HUES64 (cell line): Measurements from ENCODE around the gene IMMP2L.

Source experiments
- H3K27ac ChIP-seq: 2 replicates; pipeline ENCODE4 v1.7.0; 2013; ENCODE audit warnings: low read depth, low read length, inconsistent platforms
- H3K27me3 ChIP-seq: 2 replicates; pipeline ENCODE4 v1.6.1; 2013; ENCODE audit warnings: mild to moderate bottlenecking, low read length; ENCODE audit not compliant: insufficient read depth
- H3K36me3 ChIP-seq: 2 replicates; pipeline ENCODE4 v1.6.1; 2013; ENCODE audit warnings: mild to moderate bottlenecking, low read length; ENCODE audit not compliant: insufficient read depth
- H3K4me1 ChIP-seq: 2 replicates; pipeline ENCODE4 v1.6.1; 2013; ENCODE audit warnings: mild to moderate bottlenecking, low read length, moderate library complexity; ENCODE audit not compliant: insufficient read depth
- H3K4me3 ChIP-seq: 2 replicates; pipeline ENCODE4 v1.5.1; 2013; ENCODE audit warnings: mild to moderate bottlenecking, low read length, moderate library complexity
- H3K9ac ChIP-seq: 2 replicates; pipeline ENCODE4 v1.6.1; 2013; ENCODE audit warnings: mild to moderate bottlenecking, low read depth, low read length
- H3K9me3 ChIP-seq: 2 replicates; pipeline ENCODE4 v1.6.1; 2013; ENCODE audit warnings: low read depth, low read length; ENCODE audit not compliant: insufficient read depth
- WGBS: fragments of 150-250, 120-280 bp; methylation state at CpG from one replicate; pipeline ENCODE4 v1.1.7; 2013; ENCODE audit warnings: missing lambda C conversion rate; 5-methylcytosine and 5-hydroxymethylcytosine counted together

Gene IMMP2L

DNA sequence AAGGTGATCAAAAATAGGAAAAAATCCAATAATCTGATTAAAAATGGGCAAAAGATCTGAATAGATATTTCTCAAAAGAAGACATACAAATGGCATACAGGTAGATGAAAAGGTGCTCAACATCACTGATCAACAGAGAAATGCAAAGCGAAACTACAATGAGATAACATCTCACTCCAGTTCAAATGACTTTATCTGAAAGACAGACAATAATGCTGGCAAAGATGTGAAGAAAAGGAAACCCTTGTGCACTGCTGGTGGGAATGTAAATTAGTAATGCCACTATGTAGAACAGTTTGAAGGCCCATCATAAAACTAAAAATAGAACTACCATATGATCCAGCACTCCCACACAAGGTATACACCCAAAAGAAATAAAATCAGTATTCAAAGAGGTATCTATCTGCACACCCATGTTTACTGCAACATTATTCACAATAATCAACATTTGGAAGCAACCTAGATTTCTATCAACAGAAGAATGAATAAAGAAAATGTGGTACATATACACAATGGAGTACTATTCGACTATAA is 386.3 kb downstream of the IMMP2L start:
- H3K4me3 ChIP-seq: no peak overlapping the region
- peaks cover 3% of the 10 kb centered on the region; the same call in 1 of the 2 replicates for H3K4me1 ChIP-seq
- WGBS: 97% methylated on average over 2 of the region's 2 CpGs
- no peak overlapping the region for H3K27ac ChIP-seq
- no peaks in the 10 kb centered on the region for H3K27me3 ChIP-seq
- H3K36me3 ChIP-seq: no peaks in the 10 kb centered on the region
- no peak overlapping the region for H3K9ac ChIP-seq
- H3K9me3 ChIP-seq: no peaks in the 10 kb centered on the region

DNA sequence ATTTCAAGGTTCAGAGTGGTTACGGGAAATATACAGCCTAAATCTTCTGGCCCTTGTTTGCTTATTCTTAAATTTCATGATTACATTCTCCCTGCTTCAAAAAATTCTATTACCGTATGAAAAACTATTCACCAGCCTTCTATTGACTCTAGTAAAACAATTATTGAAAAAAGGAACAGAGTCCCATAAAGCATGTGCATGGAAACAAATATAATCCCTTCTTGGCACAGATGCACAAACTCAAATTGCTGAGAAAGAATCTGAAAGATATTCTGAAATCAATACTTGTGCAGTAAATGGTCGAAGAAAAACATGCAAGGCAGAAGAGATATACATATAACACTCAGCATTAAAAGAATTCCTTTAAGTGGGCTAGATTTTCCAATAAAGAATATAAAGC is 387.8 kb downstream of the IMMP2L start:
- no peak overlapping the region for H3K27ac ChIP-seq
- no peaks in the 10 kb centered on the region for H3K36me3 ChIP-seq
- no peaks in the 10 kb centered on the region for H3K27me3 ChIP-seq
- WGBS: 100% methylated on average over 3 of the region's 3 CpGs
- peaks cover 3% of the 10 kb centered on the region; the same call in 1 of the 2 replicates for H3K4me1 ChIP-seq
- no peak overlapping the region for H3K4me3 ChIP-seq
- H3K9ac ChIP-seq: no peak overlapping the region
- H3K9me3 ChIP-seq: no peaks in the 10 kb centered on the region

DNA sequence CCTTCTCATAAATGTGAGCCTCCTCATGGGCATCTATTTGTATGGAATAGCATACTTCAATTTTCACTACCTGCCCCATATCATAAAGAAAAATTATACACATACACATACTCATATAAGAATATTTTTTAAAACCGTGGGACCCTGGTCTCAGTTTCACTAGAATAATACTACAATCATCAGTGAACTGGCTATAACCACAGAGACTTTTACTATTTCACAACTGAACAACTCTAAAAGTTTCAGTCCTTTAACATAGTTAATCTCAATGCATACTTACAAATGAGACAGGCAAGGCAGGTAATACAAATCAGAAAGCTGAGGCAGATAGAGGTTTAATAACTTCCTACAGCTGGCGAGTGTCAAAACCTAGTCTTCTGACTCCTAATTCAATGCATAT is 388.3 kb downstream of the IMMP2L start:
- Histone ChIP-seq H3K36me3 (no peaks in the 10 kb centered on the region), H3K27me3 (no peaks in the 10 kb centered on the region), H3K27ac (no peak overlapping the region), H3K4me1 (peaks cover 3% of the 10 kb centered on the region; the same call in 1 of the 2 replicates), H3K4me3 (no peak overlapping the region), H3K9me3 (no peaks in the 10 kb centered on the region), H3K9ac (no peak overlapping the region)
- 94% methylated on average over 2 of the region's 2 CpGs for WGBS

DNA sequence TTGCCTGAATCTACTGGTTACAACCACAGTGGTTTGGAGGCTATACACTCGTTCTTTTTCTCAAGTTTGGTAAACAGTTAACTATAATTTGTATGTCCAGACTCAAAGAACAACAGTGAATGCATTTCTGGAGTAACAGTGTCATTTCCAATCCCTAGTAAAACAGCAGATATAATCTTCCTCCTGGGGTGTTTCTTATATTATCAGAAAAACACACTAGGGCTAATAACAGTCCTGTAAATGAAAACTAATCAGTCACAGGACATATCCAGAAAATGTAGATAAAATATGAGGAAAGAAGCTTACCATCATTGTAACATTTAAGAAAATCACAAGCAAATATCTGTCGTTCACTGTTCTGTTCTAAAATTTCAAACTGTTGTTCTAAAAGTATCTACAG is 388.8 kb downstream of the IMMP2L start:
- no peak overlapping the region for H3K4me3 ChIP-seq
- no peaks in the 10 kb centered on the region for H3K36me3 ChIP-seq
- no peak overlapping the region for H3K27ac ChIP-seq
- H3K4me1 ChIP-seq: peaks cover 3% of the 10 kb centered on the region; the same call in 1 of the 2 replicates
- H3K9me3 ChIP-seq: no peaks in the 10 kb centered on the region
- no peak overlapping the region for H3K9ac ChIP-seq
- H3K27me3 ChIP-seq: no peaks in the 10 kb centered on the region
- 100% methylated on average over 1 of the region's 2 CpGs for WGBS

DNA sequence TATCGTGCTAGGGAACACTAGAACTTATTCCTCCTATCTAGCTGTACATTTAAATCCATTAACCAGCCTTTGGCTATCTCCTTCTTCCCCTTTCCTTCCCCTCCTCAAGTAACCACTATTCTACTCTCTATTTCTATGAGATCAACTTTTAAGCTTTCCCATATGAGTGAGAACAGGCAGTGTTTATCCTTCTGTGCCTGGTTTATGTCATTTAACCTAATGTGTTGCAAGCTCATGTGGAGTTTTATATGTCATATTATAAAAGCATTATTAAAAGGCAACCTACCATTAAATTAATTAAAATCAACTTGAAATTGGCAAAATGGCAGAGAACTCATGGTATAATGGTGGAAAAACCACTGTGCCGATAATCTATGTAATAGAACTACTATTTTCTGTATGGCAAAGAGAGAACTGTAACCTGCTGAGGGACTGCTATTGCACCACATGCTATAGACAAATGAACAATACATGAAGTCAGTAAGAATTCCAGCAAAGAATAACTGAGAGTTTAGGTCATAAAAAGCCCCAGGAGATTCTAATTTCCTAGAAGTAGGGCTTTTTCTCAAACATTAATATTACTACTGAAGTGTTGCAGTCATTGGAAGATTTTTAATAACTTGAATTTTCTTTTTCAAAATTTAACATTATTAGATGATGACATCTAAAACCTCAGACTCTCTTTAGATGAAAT is 389.6 kb downstream of the IMMP2L start:
- Histone ChIP-seq H3K9me3 (no peaks in the 10 kb centered on the region), H3K36me3 (no peaks in the 10 kb centered on the region), H3K27me3 (no peaks in the 10 kb centered on the region), H3K4me3 (no peak overlapping the region), H3K4me1 (peaks cover 3% of the 10 kb centered on the region; the same call in 1 of the 2 replicates), H3K9ac (no peak overlapping the region), H3K27ac (no peak overlapping the region)
- 96% methylated on average over 2 of the region's 2 CpGs for WGBS

DNA sequence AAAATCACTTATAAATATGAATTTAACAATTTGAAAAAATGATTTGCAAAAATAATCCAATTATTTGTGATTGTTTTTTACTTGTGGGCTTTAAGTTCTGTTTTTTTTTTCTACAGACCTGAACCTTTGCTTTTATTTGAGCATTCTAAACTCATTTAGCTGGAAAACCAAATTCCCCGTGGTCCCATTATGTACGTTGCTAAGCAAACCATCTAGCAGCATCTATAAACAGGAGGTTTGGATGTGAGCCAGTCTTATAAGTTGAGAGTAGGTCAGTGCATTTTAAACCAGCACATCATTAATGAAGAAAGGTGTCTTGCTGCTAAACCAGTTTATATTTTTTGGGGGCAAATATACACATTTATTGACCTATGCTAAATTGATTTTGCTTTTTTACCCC is 394.1 kb downstream of the IMMP2L start:
- Histone ChIP-seq H3K36me3 (no peaks in the 10 kb centered on the region), H3K9me3 (no peaks in the 10 kb centered on the region), H3K4me3 (no peak overlapping the region), H3K4me1 (peaks cover 3% of the 10 kb centered on the region; the same call in 1 of the 2 replicates), H3K9ac (no peak overlapping the region), H3K27ac (no peak overlapping the region), H3K27me3 (no peaks in the 10 kb centered on the region)
- WGBS: 100% methylated on average over 2 of the region's 2 CpGs

DNA sequence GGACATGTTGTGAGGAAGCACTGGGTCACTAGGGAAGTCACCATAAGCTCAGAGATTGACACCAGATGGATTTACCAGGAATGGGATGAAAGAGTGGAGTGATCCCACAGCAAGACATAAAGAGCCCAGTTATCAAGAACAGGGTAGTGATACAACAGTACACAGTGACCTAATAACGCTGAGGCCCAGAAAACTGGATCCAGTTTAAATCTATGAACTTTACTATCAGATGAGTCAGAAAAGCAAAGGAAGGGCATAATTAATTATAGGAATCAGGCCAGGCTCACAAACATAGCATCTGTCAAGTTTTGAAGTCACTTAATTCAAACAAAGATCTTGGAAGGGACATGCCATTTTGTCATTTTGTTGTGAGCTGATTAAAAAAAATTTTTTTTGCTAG is 397.9 kb downstream of the IMMP2L start:
- no peaks in the 10 kb centered on the region for H3K27me3 ChIP-seq
- no peak overlapping the region for H3K27ac ChIP-seq
- no peaks in the 10 kb centered on the region for H3K4me1 ChIP-seq
- WGBS: 100% methylated on average over 1 of the region's 1 CpG
- no peaks in the 10 kb centered on the region for H3K9me3 ChIP-seq
- no peak overlapping the region for H3K9ac ChIP-seq
- H3K4me3 ChIP-seq: no peak overlapping the region
- H3K36me3 ChIP-seq: no peaks in the 10 kb centered on the region

DNA sequence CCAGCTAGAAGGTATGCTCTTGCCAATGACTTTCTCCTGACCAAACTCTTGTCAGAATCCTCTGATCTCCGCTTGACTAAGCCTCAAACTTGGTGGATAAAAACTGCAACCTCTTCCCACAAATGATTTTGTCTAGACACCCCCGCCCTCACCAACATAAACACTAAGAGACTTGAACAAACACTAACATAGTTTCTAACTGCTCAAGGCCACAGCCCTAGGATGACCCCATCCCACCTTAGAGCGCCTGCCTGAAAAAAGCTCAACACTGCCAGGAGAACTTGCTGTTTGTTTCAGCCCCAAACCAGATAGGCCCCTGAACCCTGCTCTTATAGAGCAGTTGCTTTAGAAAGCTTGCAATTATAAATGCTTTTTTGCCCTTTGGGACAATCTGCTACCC is 399.6 kb downstream of the IMMP2L start:
- H3K4me1 ChIP-seq: no peaks in the 10 kb centered on the region
- WGBS: 91% methylated on average over 3 of the region's 3 CpGs
- no peak overlapping the region for H3K27ac ChIP-seq
- no peaks in the 10 kb centered on the region for H3K9me3 ChIP-seq
- no peak overlapping the region for H3K4me3 ChIP-seq
- no peak overlapping the region for H3K9ac ChIP-seq
- no peaks in the 10 kb centered on the region for H3K27me3 ChIP-seq
- H3K36me3 ChIP-seq: no peaks in the 10 kb centered on the region

DNA sequence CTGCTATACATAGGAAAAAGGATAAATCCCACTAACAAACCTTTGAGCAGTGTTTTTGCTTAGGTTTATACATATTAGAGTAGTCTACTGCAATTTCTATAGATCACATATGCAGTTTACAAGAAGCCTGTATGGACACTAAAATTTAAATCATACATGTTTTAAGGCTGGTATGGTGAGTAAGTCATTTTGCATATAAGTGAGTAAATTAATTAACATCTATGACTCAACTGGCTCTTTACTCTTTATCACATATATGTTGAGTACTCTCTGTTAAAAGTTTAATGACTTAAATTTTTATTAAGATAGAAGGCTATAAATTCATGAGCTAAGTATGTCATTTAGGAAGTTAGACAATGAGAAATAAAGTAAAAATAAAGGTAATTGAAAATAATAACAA is 402.0 kb downstream of the IMMP2L start:
- no peak overlapping the region for H3K27ac ChIP-seq

DNA sequence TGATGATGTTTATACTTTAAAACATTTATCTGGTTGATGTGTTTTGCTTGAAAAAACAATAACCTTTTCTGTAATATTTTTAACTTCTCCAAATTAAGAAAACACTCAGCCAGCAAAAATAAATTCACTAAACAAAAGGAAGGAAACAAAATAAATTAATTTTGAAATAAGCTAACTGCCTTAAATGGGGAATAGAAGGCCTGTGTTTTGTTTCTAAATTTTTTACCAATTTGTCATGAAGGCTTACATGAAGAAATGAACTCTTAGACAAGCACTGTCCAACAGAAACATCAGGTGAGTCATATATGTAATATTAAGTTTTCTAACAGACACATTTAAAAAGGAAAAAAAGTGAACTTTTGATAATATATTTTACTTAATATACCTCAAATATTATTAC is 402.9 kb downstream of the IMMP2L start:
- Histone ChIP-seq H3K9me3 (no peaks in the 10 kb centered on the region), H3K27me3 (no peaks in the 10 kb centered on the region), H3K4me1 (no peaks in the 10 kb centered on the region), H3K9ac (no peak overlapping the region), H3K36me3 (no peaks in the 10 kb centered on the region), H3K4me3 (no peak overlapping the region), H3K27ac (no peak overlapping the region)

More for the DNA sequence above, 402.0 kb downstream of the IMMP2L start:
- H3K9me3 ChIP-seq: no peaks in the 10 kb centered on the region
- no peak overlapping the region for H3K4me3 ChIP-seq
- no peaks in the 10 kb centered on the region for H3K4me1 ChIP-seq
- H3K27me3 ChIP-seq: no peaks in the 10 kb centered on the region
- no peaks in the 10 kb centered on the region for H3K36me3 ChIP-seq
- H3K9ac ChIP-seq: no peak overlapping the region

DNA sequence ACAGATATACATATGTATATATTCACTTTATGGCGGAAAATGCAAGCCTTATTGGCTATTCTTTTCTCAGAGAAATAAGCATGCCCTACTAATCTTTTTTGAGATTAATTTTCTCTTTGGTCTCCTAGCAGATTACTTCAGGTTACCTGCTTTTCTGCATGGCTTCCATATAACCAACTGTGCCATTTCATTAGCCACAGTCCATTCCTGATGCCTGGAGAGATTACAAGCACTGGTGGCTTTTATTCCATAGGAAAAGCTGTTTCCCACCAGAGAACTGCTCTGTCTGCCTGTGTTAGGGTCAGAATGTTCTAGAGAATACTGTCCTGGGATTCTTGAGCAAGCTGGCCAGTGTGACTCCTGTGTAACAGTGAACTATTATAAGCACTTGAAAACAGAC is 411.6 kb downstream of the IMMP2L start:
- Histone ChIP-seq H3K9me3 (no peaks in the 10 kb centered on the region), H3K27me3 (no peaks in the 10 kb centered on the region), H3K4me3 (no peak overlapping the region), H3K4me1 (0 out of 2 replicates have a peak, but pooled peaks cover 5% of the 10 kb centered on the region), H3K27ac (no peak overlapping the region), H3K36me3 (no peaks in the 10 kb centered on the region), H3K9ac (no peak overlapping the region)
- 100% methylated on average over 1 of the region's 1 CpG for WGBS
